ENCODE data around the gene ATP11B. TPM values are rescaled to one million over a fixed set of nuclear protein-coding genes. Genes with fewer than 3 reads are reported as not detected.

ATP11B gene
- 100 to 1,000 TPM; 119 to 130 TPM for total RNA-seq
- polyA plus RNA-seq, result 10 to 100 TPM; 37.1 to 52.2 TPM

- Histone ChIP-seq H3K4me1 (ENCODE audit: insufficient read depth, low read length) (peaks cover 25% of the 10 kb centered on the region), H3K4me3 (ENCODE audit: low read length in 2 of 2) (peak within 1 kb of the TSS; percentile 97 to 98), H3K36me3 (ENCODE audit: insufficient read depth, low read length) (no peaks in the 10 kb centered on the region), H3K27ac (ENCODE audit: low read depth, low read length) (peak within 1 kb of the TSS; percentile 95), H3K9me3 (ENCODE audit: control insufficient read depth in 1 of 2, low read length in 2 of 2) (no peaks in the 10 kb centered on the region), H3K27me3 (ENCODE audit: insufficient read depth, low read length) (no peaks in the 10 kb centered on the region)
- H3K27ac Mint-ChIP-seq, result peak within 1 kb of the TSS; percentile 99 to 100 (median 100)
- peaks cover 0 to 24% of the 10 kb centered on the region in 2 donors for H3K36me3 Mint-ChIP-seq
- H3K27me3 Mint-ChIP-seq, result peaks cover 1 to 3% of the 10 kb centered on the region in 2 donors
- H3K4me1 Mint-ChIP-seq, result peaks cover 23 to 49% (median 27%) of the 10 kb centered on the region in 4 donors
- peak within 1 kb of the TSS; percentile 99 to 100 (median 100) for H3K4me3 Mint-ChIP-seq
- ChIA-PET CTCF (ENCODE audit: partially characterized antibody) (interaction anchor here (0.6 to 1.3 kb wide), 2 partner anchors 11 to 77 kb away, joined by 3 to 4 read pairs; no protein-coding TSS in a partner anchor), POLR2A (ENCODE audit: partially characterized antibody) (interaction anchor here (0.8 to 3.7 kb wide), 10 partner anchors 14 to 1881 kb away, joined by 3 to 15 read pairs (median 4); partner anchors contain the start of genes FXR1 and KLHL24)
- intact Hi-C loops (cut with micrococcal nuclease), result loop anchor here (2.0 to 10.0 kb wide), 4 partner anchors 81 to 1092 kb away; partner anchors contain the start of genes LAMP3 and PARL
- peaks cover 0 to 3% (median 0%) of the 10 kb centered on the region in 8 donors for H3K9me3 Mint-ChIP-seq
- DNase-seq, result peak; percentile 76 to 86 (median 80)
These were observed at the start of gene ATP11B for GRCh38 chr3:182792901-182793662. Gene ATP11B, plus strand, starts transcription at chr3:182793504. Its CDS starts 256 bp downstream, at chr3:182793760.

GRCh38 chr3:182746959-182747358, 46.3 kb upstream of the ATP11B start:
- no peak for DNase-seq
- no peak overlapping the region for H3K4me3 Mint-ChIP-seq
- Histone ChIP-seq H3K27ac (ENCODE audit: low read depth, low read length) (no peak overlapping the region), H3K4me1 (ENCODE audit: insufficient read depth, low read length) (no peaks in the 10 kb centered on the region), H3K36me3 (ENCODE audit: insufficient read depth, low read length) (no peaks in the 10 kb centered on the region), H3K9me3 (ENCODE audit: control insufficient read depth in 1 of 2, low read length in 2 of 2) (no peaks in the 10 kb centered on the region), H3K4me3 (ENCODE audit: low read length in 2 of 2) (no peak overlapping the region), H3K27me3 (ENCODE audit: insufficient read depth, low read length) (no peaks in the 10 kb centered on the region)
- H3K4me1 Mint-ChIP-seq, result no peaks in the 10 kb centered on the region
- ChIA-PET POLR2A (ENCODE audit: partially characterized antibody) (no interaction called here), CTCF (ENCODE audit: partially characterized antibody) (interaction anchor here (1.0 kb wide), 1 partner anchor 36 kb away, joined by 6 read pairs; no protein-coding TSS in a partner anchor)
- H3K36me3 Mint-ChIP-seq, result no peaks in the 10 kb centered on the region
- intact Hi-C loops (cut with micrococcal nuclease), result no loop called here
- H3K27ac Mint-ChIP-seq, result peak overlapping the region in 1 of 7 donors; percentile 22
- H3K9me3 Mint-ChIP-seq, result peaks cover 0 to 2% (median 0%) of the 10 kb centered on the region in 8 donors
- H3K27me3 Mint-ChIP-seq, result peaks cover 3% of the 10 kb centered on the region in 2 donors

GRCh38 chr3:182755308-182755707, 38.0 kb upstream of the ATP11B start:
- POLR2A ChIA-PET (ENCODE audit: partially characterized antibody), result no interaction called here
- Mint-ChIP-seq H3K36me3 (no peaks in the 10 kb centered on the region), H3K4me3 (no peak overlapping the region), H3K4me1 (no peaks in the 10 kb centered on the region), H3K27ac (no peak overlapping the region), H3K27me3 (peaks cover 1 to 13% of the 10 kb centered on the region in 2 donors), H3K9me3 (peaks cover 0 to 4% (median 0%) of the 10 kb centered on the region in 8 donors)
- Histone ChIP-seq H3K9me3 (ENCODE audit: control insufficient read depth in 1 of 2, low read length in 2 of 2) (no peaks in the 10 kb centered on the region), H3K4me1 (ENCODE audit: insufficient read depth, low read length) (no peaks in the 10 kb centered on the region), H3K4me3 (ENCODE audit: low read length in 2 of 2) (no peak overlapping the region), H3K27me3 (ENCODE audit: insufficient read depth, low read length) (no peaks in the 10 kb centered on the region), H3K27ac (ENCODE audit: low read depth, low read length) (no peak overlapping the region), H3K36me3 (ENCODE audit: insufficient read depth, low read length) (no peaks in the 10 kb centered on the region)
- intact Hi-C loops (cut with micrococcal nuclease), result no loop called here
- CTCF ChIA-PET (ENCODE audit: partially characterized antibody), result no interaction called here
- DNase-seq, result no peak

GRCh38 chr3:182755712-182756111, 37.6 kb upstream of the ATP11B start:
- Histone ChIP-seq H3K27ac (ENCODE audit: low read depth, low read length) (no peak overlapping the region), H3K27me3 (ENCODE audit: insufficient read depth, low read length) (no peaks in the 10 kb centered on the region), H3K36me3 (ENCODE audit: insufficient read depth, low read length) (no peaks in the 10 kb centered on the region), H3K4me3 (ENCODE audit: low read length in 2 of 2) (no peak overlapping the region), H3K4me1 (ENCODE audit: insufficient read depth, low read length) (no peaks in the 10 kb centered on the region), H3K9me3 (ENCODE audit: control insufficient read depth in 1 of 2, low read length in 2 of 2) (no peaks in the 10 kb centered on the region)
- POLR2A ChIA-PET (ENCODE audit: partially characterized antibody), result no interaction called here
- H3K36me3 Mint-ChIP-seq, result no peaks in the 10 kb centered on the region
- CTCF ChIA-PET (ENCODE audit: partially characterized antibody), result no interaction called here
- peaks cover 1 to 14% of the 10 kb centered on the region in 2 donors for H3K27me3 Mint-ChIP-seq
- H3K4me3 Mint-ChIP-seq, result no peak overlapping the region
- intact Hi-C loops (cut with micrococcal nuclease), result no loop called here
- H3K27ac Mint-ChIP-seq, result no peak overlapping the region
- DNase-seq, result no peak
- no peaks in the 10 kb centered on the region for H3K4me1 Mint-ChIP-seq
- peaks cover 0 to 4% (median 0%) of the 10 kb centered on the region in 8 donors for H3K9me3 Mint-ChIP-seq

- ChIA-PET CTCF (ENCODE audit: partially characterized antibody) (no interaction called here), POLR2A (ENCODE audit: partially characterized antibody) (no interaction called here)
- no peak for DNase-seq
- H3K4me3 ChIP-seq (ENCODE audit: low read length in 2 of 2), result no peak overlapping the region
- no peaks in the 10 kb centered on the region for H3K9me3 ChIP-seq (ENCODE audit: control insufficient read depth in 1 of 2, low read length in 2 of 2)
- H3K4me1 ChIP-seq (ENCODE audit: insufficient read depth, low read length), result no peaks in the 10 kb centered on the region
- no peaks in the 10 kb centered on the region for H3K36me3 Mint-ChIP-seq
- no peak overlapping the region for H3K27ac Mint-ChIP-seq
- no peak overlapping the region for H3K4me3 Mint-ChIP-seq
- H3K4me1 Mint-ChIP-seq, result no peaks in the 10 kb centered on the region
- no peak overlapping the region for H3K27ac ChIP-seq (ENCODE audit: low read depth, low read length)
- H3K36me3 ChIP-seq (ENCODE audit: insufficient read depth, low read length), result no peaks in the 10 kb centered on the region
- peaks cover 13% of the 10 kb centered on the region in 2 donors for H3K27me3 Mint-ChIP-seq
- intact Hi-C loops (cut with micrococcal nuclease), result no loop called here
- no peaks in the 10 kb centered on the region for H3K9me3 Mint-ChIP-seq
- no peaks in the 10 kb centered on the region for H3K27me3 ChIP-seq (ENCODE audit: insufficient read depth, low read length)
These were observed 32.6 kb upstream of the ATP11B start for GRCh38 chr3:182760576-182761164.

GRCh38 chr3:182763896-182764295, 29.4 kb upstream of the ATP11B start:
- H3K9me3 ChIP-seq (ENCODE audit: control insufficient read depth in 1 of 2, low read length in 2 of 2), result no peaks in the 10 kb centered on the region
- POLR2A ChIA-PET (ENCODE audit: partially characterized antibody), result no interaction called here
- Mint-ChIP-seq H3K9me3 (no peaks in the 10 kb centered on the region), H3K4me1 (no peaks in the 10 kb centered on the region), H3K4me3 (no peak overlapping the region), H3K27ac (no peak overlapping the region), H3K27me3 (peaks cover 4 to 12% of the 10 kb centered on the region in 2 donors), H3K36me3 (no peaks in the 10 kb centered on the region)
- no peak for DNase-seq
- H3K36me3 ChIP-seq (ENCODE audit: insufficient read depth, low read length), result no peaks in the 10 kb centered on the region
- H3K27me3 ChIP-seq (ENCODE audit: insufficient read depth, low read length), result no peaks in the 10 kb centered on the region
- intact Hi-C loops (cut with micrococcal nuclease), result no loop called here
- CTCF ChIA-PET (ENCODE audit: partially characterized antibody), result no interaction called here
- H3K27ac ChIP-seq (ENCODE audit: low read depth, low read length), result no peak overlapping the region
- no peaks in the 10 kb centered on the region for H3K4me1 ChIP-seq (ENCODE audit: insufficient read depth, low read length)
- H3K4me3 ChIP-seq (ENCODE audit: low read length in 2 of 2), result no peak overlapping the region

- H3K36me3 ChIP-seq (ENCODE audit: insufficient read depth, low read length), result no peaks in the 10 kb centered on the region
- POLR2A ChIA-PET (ENCODE audit: partially characterized antibody), result no interaction called here
- CTCF ChIA-PET (ENCODE audit: partially characterized antibody), result no interaction called here
- no peak overlapping the region for H3K27ac Mint-ChIP-seq
- no peak overlapping the region for H3K27ac ChIP-seq (ENCODE audit: low read depth, low read length)
- no peaks in the 10 kb centered on the region for H3K4me1 ChIP-seq (ENCODE audit: insufficient read depth, low read length)
- no peak for DNase-seq
- H3K4me3 ChIP-seq (ENCODE audit: low read length in 2 of 2), result no peak overlapping the region
- H3K27me3 Mint-ChIP-seq, result peaks cover 3 to 12% of the 10 kb centered on the region in 2 donors
- no peaks in the 10 kb centered on the region for H3K9me3 Mint-ChIP-seq
- H3K9me3 ChIP-seq (ENCODE audit: control insufficient read depth in 1 of 2, low read length in 2 of 2), result no peaks in the 10 kb centered on the region
- no peaks in the 10 kb centered on the region for H3K27me3 ChIP-seq (ENCODE audit: insufficient read depth, low read length)
- intact Hi-C loops (cut with micrococcal nuclease), result no loop called here
- no peaks in the 10 kb centered on the region for H3K36me3 Mint-ChIP-seq
- H3K4me3 Mint-ChIP-seq, result no peak overlapping the region
- no peaks in the 10 kb centered on the region for H3K4me1 Mint-ChIP-seq
These were observed 28.0 kb upstream of the ATP11B start for GRCh38 chr3:182765287-182765686.

Data from CD4-positive, alpha-beta memory T cell (primary cell).